B cell (primary cell): Measurements from ENCODE around the gene AMDHD2. TPM values are rescaled to one million over a fixed set of nuclear protein-coding genes. Genes with fewer than 3 reads are reported as not detected.

Experiments
- ATAC-seq: fragments of 200-7000 bp; cut with Tn5 transposase; one replicate; pipeline ENCODE4 v1.10.0; 2021; ENCODE audit warnings: low read depth, mild to moderate bottlenecking, moderate number of reproducible peaks, moderate library complexity
- CTCF ChIA-PET: fragments of 350-600 bp; sonication (Branson Sonifier 250); formaldehyde crosslinking; loops from one replicate; lab custom pipeline; 2021; ENCODE audit warnings: antibody characterized with exemption, inconsistent platforms; lab: Charles Lee
- POLR2A ChIA-PET: fragments of 350-600 bp; sonication (Branson Sonifier 250); formaldehyde crosslinking; loops from one replicate; lab custom pipeline; 2021; ENCODE audit warnings: antibody characterized with exemption; lab: Charles Lee
- DNase-seq: peaks from one replicate; pipeline ENCODE4 v3.0.0; 2013
- H2AFZ ChIP-seq: 2 replicates; pipeline ENCODE4 v1.6.1; 2012; ENCODE audit warnings: mild to moderate bottlenecking, low read depth, low read length; ENCODE audit not compliant: insufficient read depth, poor library complexity, severe bottlenecking
- H3K27ac ChIP-seq, 2 donors: 1 replicate in 1 of 2; 2 replicates in 1 of 2; pipeline ENCODE4 v1.5.1; 2012 to 2013; ENCODE audit warnings: low read length in 2 of 2, mild to moderate bottlenecking in 2 of 2, moderate library complexity in 1 of 2
- H3K27me3 ChIP-seq, 4 experiments: fragments of 200-600 bp in 1 of 4; sonication (generic) in 1 of 4; replicated peaks in 1 of 4; 1 replicate in 2 of 4; 2 replicates in 2 of 4; pipeline versions ENCODE4 v1.6.1 to v1.7.0; 2013 to 2016; ENCODE audit warnings: low read length in 3 of 4, mild to moderate bottlenecking in 2 of 4, mixed read lengths in 1 of 4, moderate library complexity in 1 of 4; ENCODE audit not compliant: insufficient read depth in 4 of 4, control insufficient read depth in 3 of 4; ENCODE audit errors: control extremely low read depth in 1 of 4
- H3K36me3 ChIP-seq, 2 experiments: replicated peaks in 1 of 2; 1 replicate in 1 of 2; 2 replicates in 1 of 2; pipeline versions ENCODE4 v1.6.1 to v1.7.1; 2013; ENCODE audit warnings: low read length in 1 of 2; ENCODE audit not compliant: insufficient read depth in 2 of 2, control insufficient read depth in 1 of 2; ENCODE audit errors: control extremely low read depth in 1 of 2, extremely low read depth in 1 of 2
- H3K4me1 ChIP-seq, 2 donors: fragments of 200-600 bp in 1 of 2; sonication (generic) in 1 of 2; 1 replicate in 1 of 2; 2 replicates in 1 of 2; pipeline versions ENCODE4 v1.5.1 to v1.6.1; 2013 to 2017; ENCODE audit warnings: low read length in 2 of 2; ENCODE audit not compliant: control insufficient read depth in 2 of 2, insufficient read depth in 2 of 2
- H3K4me2 ChIP-seq: replicated peaks from 2 replicates; pipeline ENCODE3; 2012; ENCODE audit warnings: mild to moderate bottlenecking, low read depth, low read length; ENCODE audit not compliant: poor library complexity, severe bottlenecking
- H3K4me3 ChIP-seq, 5 experiments: fragments of 200-600 bp in 1 of 5; sonication (generic) in 1 of 5; 1 replicate in 3 of 5; 2 replicates in 2 of 5; pipeline versions ENCODE4 v1.5.1 to v1.7.0; 2011 to 2016; ENCODE audit warnings: low read length in 4 of 5, mild to moderate bottlenecking in 4 of 5, low read depth in 2 of 5, control low read depth in 1 of 5, moderate library complexity in 1 of 5; ENCODE audit not compliant: insufficient read depth in 1 of 5; ENCODE audit errors: control extremely low read depth in 1 of 5, extremely low read depth in 1 of 5
- H3K79me2 ChIP-seq: fragments of 200-600 bp; sonication (generic); one replicate; pipeline ENCODE4 v1.6.0; 2016; ENCODE audit warnings: low read length; ENCODE audit not compliant: control insufficient read depth, insufficient read depth
- H3K9ac ChIP-seq: fragments of 200-600 bp; sonication (generic); 2 replicates; pipeline ENCODE4 v1.6.1; 2017; ENCODE audit warnings: mild to moderate bottlenecking, low read length, moderate library complexity
- H3K9me3 ChIP-seq, 3 donors: one replicate each; pipeline versions ENCODE4 v1.6.1 to v1.7.1; 2013; ENCODE audit warnings: low read length in 2 of 3; ENCODE audit not compliant: control insufficient read depth in 2 of 3, insufficient read depth in 1 of 3; ENCODE audit errors: control extremely low read depth in 1 of 3
- H4K20me1 ChIP-seq: 2 replicates; pipeline ENCODE4 v1.6.0; 2012; ENCODE audit warnings: mild to moderate bottlenecking, low read length; ENCODE audit not compliant: insufficient read depth, control insufficient read depth, poor library complexity, severe bottlenecking
- H3K27ac Mint-ChIP-seq: one replicate; pipeline ENCODE4 v1.8.0; 2021; ENCODE audit warnings: mixed read lengths
- H3K27me3 Mint-ChIP-seq: one replicate; pipeline ENCODE4 v1.8.0; 2021; ENCODE audit warnings: mixed read lengths
- H3K4me1 Mint-ChIP-seq: one replicate; pipeline ENCODE4 v1.8.0; 2021; ENCODE audit warnings: mixed read lengths
- H3K4me3 Mint-ChIP-seq: one replicate; pipeline ENCODE4 v1.8.0; 2021; ENCODE audit warnings: mixed read lengths
- H3K9me3 Mint-ChIP-seq: one replicate; pipeline ENCODE4 v1.8.0; 2022; ENCODE audit warnings: mixed read lengths; ENCODE audit not compliant: insufficient read depth
- EZH2 ChIP-seq: IDR thresholded peaks from 2 replicates; pipeline ENCODE4 v1.6.1; 2012; ENCODE audit warnings: borderline replicate concordance, low read depth, mild to moderate bottlenecking, moderate library complexity, low read length; ENCODE audit not compliant: insufficient read depth, poor library complexity, severe bottlenecking
- WGBS: methylation state at CpG from one replicate; pipeline ENCODE4 v1.1.5; 2013; ENCODE audit warnings: missing lambda C conversion rate; ENCODE audit not compliant: insufficient coverage; 5-methylcytosine and 5-hydroxymethylcytosine counted together
- intact Hi-C: fragments of 100-400 bp; cut with micrococcal nuclease; formaldehyde crosslinking; loops from one replicate; pipeline ENCODE4 v1.10.0; 2022
- polyA plus RNA-seq: library from polyadenylated mRNA; depleted of rRNA; stranded (reverse); fragments of >200 nt; gene quantifications from 2 replicates; pipeline ENCODE4 v1.2.3, GENCODE V29; 2012
- total RNA-seq, 2 donors: library from RNA; stranded (reverse); fragments of 120-200 nt in 1 of 2; gene quantifications; 1 replicate in 1 of 2; 2 replicates in 1 of 2; pipeline versions ENCODE4 v1.2.3 to v1.2.4, GENCODE V29; 2013 to 2022
- TF ChIP-seq, protein P1 (sequence below): fragments of 200-600 bp; IDR thresholded peaks from one replicate; pipeline ENCODE4 v1.8.0; 2022; ENCODE audit warnings: antibody characterized with exemption, mild to moderate bottlenecking

AMDHD2 gene
- total and polyA plus RNA-seq, 2 donors (not counting 1 experiment from before 2014, with no cell fraction given): 133 to 209 TPM

DNA sequence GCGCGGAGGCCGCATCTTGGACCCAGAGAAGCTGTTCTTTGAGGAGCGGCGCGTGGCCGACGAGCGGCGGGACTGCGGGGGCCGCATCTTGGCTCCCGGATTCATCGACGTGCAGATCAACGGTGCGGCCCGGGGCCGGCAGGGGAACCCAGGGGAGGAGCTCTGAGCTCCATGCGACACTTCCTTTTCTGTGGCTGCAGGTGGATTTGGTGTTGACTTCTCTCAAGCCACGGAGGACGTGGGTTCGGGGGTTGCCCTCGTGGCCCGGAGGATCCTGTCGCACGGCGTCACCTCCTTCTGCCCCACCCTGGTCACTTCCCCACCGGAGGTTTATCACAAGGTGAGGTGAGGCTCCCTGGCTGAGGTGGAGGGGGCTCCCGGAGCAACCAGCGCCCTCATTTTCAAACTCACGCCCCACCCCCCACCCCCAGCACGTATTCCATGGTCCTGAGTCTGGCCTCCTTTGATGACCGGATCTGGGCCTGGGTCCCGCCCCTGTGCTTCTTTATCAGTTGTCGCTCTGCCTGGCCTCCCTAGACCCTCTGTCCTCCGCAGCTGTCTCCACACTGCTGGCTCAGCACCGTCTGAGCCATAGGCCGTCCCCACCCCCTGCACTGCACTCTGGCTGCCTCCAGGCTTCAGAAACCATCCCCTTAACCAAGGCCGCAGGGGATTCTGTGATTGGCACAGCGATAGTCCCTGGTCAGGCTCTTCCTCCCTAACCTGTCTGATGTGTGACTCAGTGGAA lies 787 bp downstream of the AMDHD2 start:
- Histone ChIP-seq H3K4me1 (peaks cover 44 to 50% of the 10 kb centered on the region in 2 donors), H3K4me3 (peak overlapping the region; percentile 2 to 69 (median 60)), H3K4me2 (peak overlapping the region; percentile 75), H4K20me1 (peaks cover 43% of the 10 kb centered on the region), H3K27me3 (no peaks in the 10 kb centered on the region), H2AFZ (no peak overlapping the region), H3K9ac (peak overlapping the region; percentile 65), H3K79me2 (peaks cover 78% of the 10 kb centered on the region), H3K9me3 (peaks cover 0 to 3% (median 0%) of the 10 kb centered on the region in 3 donors), H3K27ac (peak overlapping the region; percentile 93), H3K36me3 (peaks cover 0 to 52% of the 10 kb centered on the region in 2 experiments)
- intact Hi-C loops: loop anchor here (1.0 kb wide), 2 partner anchors 11 to 14 kb away; no protein-coding TSS in a partner anchor
- ChIA-PET CTCF (interaction anchor here (1.1 to 1.9 kb wide), 6 partner anchors 11 to 269 kb away, joined by 3 to 12 read pairs (median 8); partner anchors contain the start of genes CEMP1 and ECI1), POLR2A (interaction anchor here (0.7 to 3.0 kb wide), 9 partner anchors 9 to 1059 kb away, joined by 3 to 66 read pairs (median 5); partner anchors contain the start of genes CEMP1, PDPK1 and TBC1D24)
- Mint-ChIP-seq H3K4me3 (peak overlapping the region; percentile 93), H3K4me1 (peaks cover 57% of the 10 kb centered on the region), H3K9me3 (no peaks in the 10 kb centered on the region), H3K27me3 (no peaks in the 10 kb centered on the region), H3K27ac (peak overlapping the region; percentile 98)
- ATAC-seq (peak; percentile 78), DNase-seq (peak; percentile 94)
- TF ChIP-seq EZH2: no peak
- TF ChIP-seq, protein P1, sequence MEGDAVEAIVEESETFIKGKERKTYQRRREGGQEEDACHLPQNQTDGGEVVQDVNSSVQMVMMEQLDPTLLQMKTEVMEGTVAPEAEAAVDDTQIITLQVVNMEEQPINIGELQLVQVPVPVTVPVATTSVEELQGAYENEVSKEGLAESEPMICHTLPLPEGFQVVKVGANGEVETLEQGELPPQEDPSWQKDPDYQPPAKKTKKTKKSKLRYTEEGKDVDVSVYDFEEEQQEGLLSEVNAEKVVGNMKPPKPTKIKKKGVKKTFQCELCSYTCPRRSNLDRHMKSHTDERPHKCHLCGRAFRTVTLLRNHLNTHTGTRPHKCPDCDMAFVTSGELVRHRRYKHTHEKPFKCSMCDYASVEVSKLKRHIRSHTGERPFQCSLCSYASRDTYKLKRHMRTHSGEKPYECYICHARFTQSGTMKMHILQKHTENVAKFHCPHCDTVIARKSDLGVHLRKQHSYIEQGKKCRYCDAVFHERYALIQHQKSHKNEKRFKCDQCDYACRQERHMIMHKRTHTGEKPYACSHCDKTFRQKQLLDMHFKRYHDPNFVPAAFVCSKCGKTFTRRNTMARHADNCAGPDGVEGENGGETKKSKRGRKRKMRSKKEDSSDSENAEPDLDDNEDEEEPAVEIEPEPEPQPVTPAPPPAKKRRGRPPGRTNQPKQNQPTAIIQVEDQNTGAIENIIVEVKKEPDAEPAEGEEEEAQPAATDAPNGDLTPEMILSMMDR: no peak
- WGBS: 26% methylated on average over 30 of the region's 41 CpGs

DNA sequence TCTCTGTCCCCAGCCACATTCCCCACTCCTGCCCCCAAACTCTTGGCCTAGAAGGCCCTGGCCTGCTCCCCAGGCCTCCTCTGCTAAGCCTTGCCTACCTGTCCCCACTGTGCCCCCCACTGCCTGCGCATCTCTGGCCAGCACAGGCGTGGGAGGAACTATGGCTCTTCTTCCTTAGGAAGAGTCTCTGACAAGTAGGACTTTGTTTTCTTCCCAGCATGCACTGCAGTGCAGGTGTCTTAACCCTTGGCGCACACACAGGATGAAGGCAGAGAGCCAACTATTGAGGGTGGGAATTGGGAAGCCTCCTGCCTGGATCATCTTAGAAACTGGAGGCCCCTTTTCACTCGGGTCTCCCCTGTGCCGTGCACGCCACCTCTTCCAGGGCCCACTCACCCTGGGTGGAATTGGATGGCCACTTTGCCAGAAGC lies 3.6 kb downstream of the AMDHD2 start:
- H3K4me3 Mint-ChIP-seq: no peak overlapping the region
- H4K20me1 ChIP-seq: peaks cover 31% of the 10 kb centered on the region
- 93% methylated on average over 6 of the region's 6 CpGs for WGBS
- no peak overlapping the region for H3K4me3 ChIP-seq
- no peak overlapping the region for H3K4me2 ChIP-seq
- no peaks in the 10 kb centered on the region for H3K27me3 Mint-ChIP-seq
- TF ChIP-seq, protein P1: no peak
- TF ChIP-seq EZH2: no peak
- no peak overlapping the region for H2AFZ ChIP-seq
- intact Hi-C loops: no loop called here
- H3K36me3 ChIP-seq: peaks cover 0 to 66% of the 10 kb centered on the region in 2 experiments
- no peak overlapping the region for H3K27ac ChIP-seq
- peaks cover 18 to 22% of the 10 kb centered on the region in 2 donors for H3K4me1 ChIP-seq
- POLR2A ChIA-PET: no interaction called here
- DNase-seq: no peak
- ATAC-seq: no peak
- H3K27ac Mint-ChIP-seq: peak overlapping the region; percentile 59
- no peak overlapping the region for H3K9ac ChIP-seq
- CTCF ChIA-PET: no interaction called here
- H3K9me3 ChIP-seq: peaks cover 0 to 3% (median 0%) of the 10 kb centered on the region in 3 donors
- no peaks in the 10 kb centered on the region for H3K27me3 ChIP-seq
- H3K4me1 Mint-ChIP-seq: peaks cover 34% of the 10 kb centered on the region
- H3K79me2 ChIP-seq: peaks cover 76% of the 10 kb centered on the region
- H3K9me3 Mint-ChIP-seq: no peaks in the 10 kb centered on the region
